GM18507 (cell line): Measurements from ENCODE around the gene TLE5.
"Not testable (repeated sequence)": the region's sequence is repeated elsewhere in the genome, so short reads cannot be mapped to it uniquely, and the experiment has no call there.

Experiments
- DNase-seq: peaks from one replicate; pipeline ENCODE4 v3.0.0; 2011; ENCODE audit warnings: low read depth; ENCODE audit not compliant: insufficient read length; ENCODE audit errors: extremely low spot score
- FAIRE-seq: peaks from 2 replicates; lab custom pipeline; 2011; peaks lifted over from hg19 to GRCh38; lab: Jason Lieb, UNC

TLE5 gene

GRCh38 chr19:3047496-3048189, 14.7 kb downstream of the TLE5 start:
- FAIRE-seq (peak; percentile 33), DNase-seq (no peak)

- FAIRE-seq = no peak
- DNase-seq = no peak
These were observed 15.4 kb downstream of the TLE5 start for GRCh38 chr19:3046698-3047495.

GRCh38 chr19:3045885-3046697, 16.2 kb downstream of the TLE5 start:
- DNase-seq (no peak), FAIRE-seq (no peak)

- FAIRE-seq = no peak
- no peak for DNase-seq
These were observed 17.1 kb downstream of the TLE5 start for GRCh38 chr19:3045191-3045590.

- FAIRE-seq = no peak
- no peak for DNase-seq
These were observed 19.6 kb downstream of the TLE5 start for GRCh38 chr19:3042621-3043267.

- no peak for DNase-seq
- no peak for FAIRE-seq
These were observed 20.3 kb downstream of the TLE5 start for GRCh38 chr19:3041761-3042620.

GRCh38 chr19:3041327-3041726, 21.0 kb downstream of the TLE5 start:
- DNase-seq (no peak), FAIRE-seq (no peak)

- no peak for FAIRE-seq
These were observed 22.6 kb downstream of the TLE5 start for GRCh38 chr19:3039641-3040077.

GRCh38 chr19:3039125-3039524, 23.2 kb downstream of the TLE5 start:
- FAIRE-seq = no peak
- DNase-seq = no peak

More at GRCh38 chr19:3039641-3040077, 22.6 kb downstream of the TLE5 start:
- DNase-seq = no peak

- FAIRE-seq = no peak
- no peak for DNase-seq
These were observed 24.1 kb downstream of the TLE5 start for GRCh38 chr19:3038214-3038613.

- FAIRE-seq, DNase-seq: not testable (repeated sequence)
These were observed 25.2 kb downstream of the TLE5 start for GRCh38 chr19:3036977-3037544.

- FAIRE-seq = no peak
- peak; percentile 70 for DNase-seq
These were observed 25.9 kb downstream of the TLE5 start for GRCh38 chr19:3036119-3036976.

- DNase-seq (peak; percentile 100), FAIRE-seq (peak; percentile 99)
These were observed 26.7 kb downstream of the TLE5 start for GRCh38 chr19:3035542-3036118.

- FAIRE-seq (no peak), DNase-seq (no peak)
These were observed 27.4 kb downstream of the TLE5 start for GRCh38 chr19:3034656-3035541.

GRCh38 chr19:3034406-3034655, 28.0 kb downstream of the TLE5 start:
- FAIRE-seq (no peak), DNase-seq (no peak)

GRCh38 chr19:3033595-3034405, 28.5 kb downstream of the TLE5 start:
- DNase-seq (no peak), FAIRE-seq (no peak)
